Myocyte (in vitro differentiated cells): ENCODE measurements around the gene WNK2. TPM values are rescaled to one million over a fixed set of nuclear protein-coding genes. Genes with fewer than 3 reads are reported as not detected.

ENCODE experiments used
- DNase-seq: peaks from one replicate; pipeline ENCODE4 v3.0.0-alpha.2; 2012; ENCODE audit warnings: low read depth
- total RNA-seq: library from RNA; depleted of rRNA; stranded (reverse); fragments of >200 nt; gene quantifications from 2 replicates; pipeline ENCODE4 v1.2.3, GENCODE V29; 2014

The WNK2 gene
- total RNA-seq, 1 donor from 2014 or later = not detected

DNA sequence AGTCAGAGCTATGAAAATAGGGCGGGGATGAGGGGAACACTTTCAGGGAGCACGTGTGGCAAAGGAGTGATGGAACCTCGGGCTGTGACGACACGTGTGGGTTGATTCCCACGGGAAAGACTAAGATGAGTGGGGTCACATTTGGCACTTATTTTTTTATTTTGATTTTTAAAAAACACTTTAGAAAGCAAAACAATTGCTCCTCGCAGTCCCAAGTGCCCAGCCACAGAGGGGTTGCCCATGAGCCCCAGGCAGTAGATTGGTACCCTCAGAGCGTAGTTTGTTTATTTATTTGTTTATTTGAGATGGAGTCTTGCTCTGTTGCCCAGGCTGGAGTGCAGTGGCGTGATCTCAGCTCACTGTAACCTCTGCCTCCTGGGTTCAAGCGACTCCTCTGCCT lies 69.7 kb downstream of the WNK2 start:
- DNase-seq = no peak

DNA sequence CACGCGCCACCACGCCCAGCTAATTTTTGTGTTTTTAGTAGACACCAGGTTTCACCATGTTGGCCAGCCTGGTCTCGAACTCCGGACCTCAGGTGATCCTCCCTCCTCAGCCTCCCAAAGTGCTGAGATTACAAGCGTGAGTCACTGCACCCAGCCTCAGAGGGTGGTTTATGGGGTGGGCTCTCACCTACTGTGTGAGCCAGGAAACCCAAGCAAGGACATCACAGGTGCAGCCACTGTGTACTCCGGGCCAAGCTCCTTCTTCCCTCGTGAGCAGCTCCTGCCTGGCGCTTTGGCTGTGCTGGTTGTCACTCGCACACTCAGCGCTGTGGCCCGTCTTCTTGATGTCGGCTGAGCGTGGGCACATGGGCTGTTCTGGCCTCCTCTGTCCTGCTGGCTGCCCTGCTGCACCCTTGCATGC lies 70.1 kb downstream of the WNK2 start:
- no peak for DNase-seq

DNA sequence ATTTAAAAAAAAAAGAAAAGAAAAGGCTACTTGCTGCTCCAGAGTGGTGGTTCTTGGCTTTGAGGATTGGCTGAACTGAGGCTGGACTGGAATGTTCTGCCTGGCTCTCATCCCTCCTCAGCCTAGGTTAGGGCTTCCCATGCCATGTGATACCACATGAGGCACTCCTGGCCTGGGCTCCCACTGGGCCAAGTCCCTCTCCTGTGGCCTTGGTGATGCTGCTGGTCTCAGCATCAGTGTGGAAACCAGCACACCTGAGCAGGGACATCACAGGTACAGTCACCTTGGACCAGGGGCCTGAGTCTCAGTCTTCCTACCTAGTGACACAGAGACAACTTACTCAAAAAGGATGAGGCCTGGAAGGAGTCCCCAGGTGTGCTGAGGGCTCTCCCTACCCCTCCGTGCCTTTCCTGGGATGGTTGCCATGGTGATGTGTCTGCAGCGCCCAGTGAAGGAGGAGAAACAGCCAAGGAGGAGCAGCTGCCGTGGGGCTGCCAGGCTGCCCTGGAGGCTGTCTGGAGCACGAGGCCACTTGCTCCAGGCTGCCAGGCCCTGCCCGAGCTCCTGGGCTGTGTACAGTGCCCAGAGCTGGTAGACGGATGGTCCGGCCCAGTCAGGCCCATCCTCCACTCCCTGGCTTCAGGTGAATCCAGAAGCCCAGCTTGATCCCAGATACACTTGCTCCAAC lies 71.0 kb downstream of the WNK2 start:
- no peak for DNase-seq

DNA sequence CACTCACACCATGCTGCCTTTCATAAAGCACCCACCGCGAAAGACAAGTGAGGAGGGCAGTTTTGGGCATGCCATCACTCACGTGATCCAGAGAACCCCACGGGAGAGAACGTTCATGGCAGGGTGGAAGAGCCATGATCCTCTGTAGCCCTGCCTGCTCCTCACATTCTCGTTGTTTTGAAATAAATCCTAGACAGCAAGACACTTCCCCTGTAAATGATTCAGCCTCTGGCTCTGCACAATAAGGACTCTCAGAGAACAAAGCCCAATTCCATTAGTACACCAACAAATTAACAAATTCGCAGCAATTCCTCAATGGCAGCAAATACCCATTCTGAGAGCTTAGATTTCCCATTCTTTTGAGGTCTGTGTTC lies 71.5 kb downstream of the WNK2 start:
- no peak for DNase-seq

DNA sequence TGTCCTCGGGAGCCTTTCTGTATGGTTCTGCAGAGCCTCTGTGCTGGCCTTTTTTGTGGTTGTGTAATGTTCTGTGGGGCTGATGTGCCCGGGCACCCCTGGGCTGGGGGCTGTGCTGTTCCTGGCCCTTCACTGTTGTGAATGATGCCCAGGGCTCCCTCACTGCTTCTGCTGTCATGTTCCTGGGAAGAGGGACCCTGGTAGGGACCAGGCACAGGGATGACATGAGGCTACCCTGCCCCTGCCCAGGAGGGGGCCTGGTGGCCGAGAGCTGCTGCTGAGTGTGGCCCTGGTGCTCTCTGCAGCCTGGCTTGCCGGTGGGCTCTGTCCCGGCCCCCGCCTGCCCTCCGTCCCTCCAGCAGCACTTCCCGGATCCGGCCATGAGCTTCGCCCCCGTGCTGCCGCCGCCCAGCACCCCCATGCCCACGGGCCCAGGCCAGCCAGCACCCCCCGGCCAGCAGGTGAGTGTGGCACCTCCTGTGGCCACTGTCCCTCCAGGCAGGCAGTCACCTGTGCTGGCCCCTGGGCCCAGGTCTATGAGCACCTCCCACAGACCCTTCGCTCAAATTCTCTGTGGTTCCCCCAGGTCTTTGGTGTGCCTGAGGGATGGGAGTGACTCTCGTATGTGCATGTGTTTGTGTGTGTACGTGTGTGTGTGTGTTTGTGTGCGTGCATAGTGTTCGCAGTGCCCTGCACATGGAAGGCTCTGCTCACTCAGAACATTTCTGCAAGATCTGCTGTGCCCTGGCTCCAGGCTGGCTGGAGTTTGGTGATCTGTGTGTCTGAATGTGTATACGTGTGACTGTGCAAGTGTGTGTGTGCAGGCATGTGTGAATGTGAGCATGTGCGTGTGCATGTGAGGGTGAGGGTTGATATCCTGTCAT lies 72.3 kb downstream of the WNK2 start:
- no peak for DNase-seq

- DNase-seq = no peak
Measured at GRCh38 chr9:93256878-93257807, 73.2 kb downstream of the WNK2 start.

DNA sequence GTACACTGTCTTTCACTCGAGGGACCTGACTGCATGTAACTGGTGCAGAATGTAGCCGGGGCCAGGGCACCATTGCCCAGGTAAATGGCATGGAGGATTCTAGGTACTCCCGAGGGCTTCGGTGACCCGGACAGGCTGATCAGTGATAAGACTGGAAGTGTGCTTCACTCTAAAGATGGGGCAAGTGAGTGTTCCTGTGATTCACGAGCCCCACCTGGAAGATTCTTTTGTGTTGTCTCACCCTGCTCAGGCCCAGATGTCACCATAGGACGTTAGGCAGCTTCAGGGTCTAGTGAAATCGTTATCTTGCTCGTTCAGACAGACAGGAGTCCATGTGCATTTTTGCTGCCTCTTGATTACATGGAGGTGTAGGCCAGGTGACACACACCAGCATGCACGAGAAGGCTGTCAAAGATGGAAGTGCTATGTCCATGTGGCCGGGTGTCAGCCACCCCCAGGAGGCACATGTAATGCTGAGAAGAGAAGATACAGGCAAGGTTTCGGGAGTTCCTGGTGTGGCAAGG lies 73.9 kb downstream of the WNK2 start:
- no peak for DNase-seq

- DNase-seq = no peak
Measured at GRCh38 chr9:93258419-93258817, 74.5 kb downstream of the WNK2 start.

- no peak for DNase-seq
Measured at GRCh38 chr9:93258818-93259489, 75.0 kb downstream of the WNK2 start.

- DNase-seq = no peak
Measured at GRCh38 chr9:93259490-93260262, 75.7 kb downstream of the WNK2 start.

DNA sequence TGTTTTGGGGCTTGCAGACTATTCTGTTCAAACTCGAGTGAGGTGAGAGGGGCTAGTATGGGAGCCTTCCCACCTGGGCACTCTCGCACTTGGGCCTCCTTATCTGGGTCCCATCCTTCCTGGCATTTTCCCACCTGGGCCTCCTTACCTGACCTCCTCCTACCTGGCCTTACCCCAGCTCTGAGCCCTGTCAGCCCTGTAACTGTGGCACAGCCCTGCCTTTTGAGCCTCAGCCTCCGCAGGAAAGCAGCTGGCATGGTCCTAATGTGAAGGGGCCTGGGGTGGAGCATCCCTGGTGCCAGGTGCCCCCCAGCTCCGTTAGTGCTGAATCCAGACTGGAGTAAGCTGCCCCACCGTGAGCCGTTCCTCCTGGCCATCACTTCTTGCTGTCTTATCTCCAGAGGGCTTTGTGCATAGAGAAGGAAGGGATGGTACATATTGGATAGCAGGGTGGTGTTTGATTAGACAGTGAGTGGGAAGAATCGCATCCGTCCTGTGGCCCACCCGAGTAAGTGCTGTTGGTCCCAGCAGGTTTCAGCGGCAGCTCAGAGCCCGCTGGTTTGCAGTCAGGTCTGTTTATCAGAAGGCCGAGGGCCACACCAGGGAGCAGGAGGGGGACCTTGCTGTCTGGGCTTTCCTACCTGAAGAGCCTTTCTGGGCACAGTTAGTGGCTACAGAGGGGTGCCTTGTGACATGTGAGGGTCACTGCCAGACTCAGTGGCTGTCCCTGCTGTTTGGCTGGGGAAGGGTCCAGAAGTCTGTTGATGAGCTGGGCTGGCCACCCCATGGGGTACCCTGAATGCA lies 76.5 kb downstream of the WNK2 start:
- DNase-seq = no peak

DNA sequence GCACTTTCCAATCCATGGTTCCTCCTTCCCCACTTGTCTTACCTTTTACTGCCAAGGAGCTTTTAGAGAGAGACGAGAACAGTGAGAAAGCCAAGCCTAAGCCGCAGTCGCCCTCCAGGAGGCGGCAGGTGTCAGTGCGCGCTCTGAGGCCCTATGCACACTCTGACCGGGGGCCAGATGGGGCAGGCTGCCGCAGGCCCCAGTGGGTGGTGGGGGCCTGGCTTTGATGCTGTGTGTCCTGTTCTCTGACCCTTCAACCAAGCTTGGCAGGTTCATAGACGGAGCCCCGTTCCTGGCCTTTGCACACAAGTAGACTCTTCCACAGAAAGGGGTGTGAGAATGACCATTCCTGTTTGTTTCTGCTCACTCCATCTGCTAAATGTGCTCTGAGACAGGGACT lies 77.3 kb downstream of the WNK2 start:
- DNase-seq = no peak

DNA sequence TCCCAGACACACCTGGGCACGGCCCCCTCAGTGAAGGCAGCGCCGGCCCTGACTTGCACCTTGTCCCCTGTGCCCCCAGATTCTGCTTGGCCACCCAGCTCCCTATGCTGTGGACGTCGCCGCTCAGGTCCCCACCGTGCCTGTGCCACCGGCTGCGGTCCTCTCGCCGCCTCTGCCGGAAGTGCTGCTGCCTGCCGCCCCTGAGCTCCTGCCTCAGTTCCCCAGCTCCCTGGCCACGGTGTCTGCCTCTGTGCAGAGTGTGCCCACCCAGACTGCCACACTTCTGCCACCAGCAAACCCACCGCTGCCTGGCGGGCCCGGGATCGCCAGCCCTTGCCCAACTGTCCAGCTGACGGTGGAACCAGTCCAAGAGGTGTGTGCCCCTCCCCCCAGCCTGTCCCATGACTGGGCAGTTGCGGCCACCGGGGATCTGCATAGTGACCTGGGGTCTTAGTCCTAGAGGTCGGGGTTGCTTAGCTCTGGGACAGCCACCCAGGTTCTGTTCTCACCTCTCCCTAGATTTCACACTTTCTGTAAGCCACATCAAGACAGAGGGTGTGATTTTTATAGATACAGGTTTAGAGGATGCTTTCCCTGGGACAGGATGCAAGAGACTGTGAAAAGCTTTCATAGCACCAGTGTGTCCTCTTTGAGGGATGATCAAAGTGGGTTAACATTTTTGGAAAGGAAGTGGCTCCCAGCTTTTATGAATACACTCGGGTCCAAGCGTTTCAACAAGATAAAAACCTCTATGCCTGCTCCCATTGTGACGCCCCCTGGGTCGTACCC lies 78.0 kb downstream of the WNK2 start:
- no peak for DNase-seq

DNA sequence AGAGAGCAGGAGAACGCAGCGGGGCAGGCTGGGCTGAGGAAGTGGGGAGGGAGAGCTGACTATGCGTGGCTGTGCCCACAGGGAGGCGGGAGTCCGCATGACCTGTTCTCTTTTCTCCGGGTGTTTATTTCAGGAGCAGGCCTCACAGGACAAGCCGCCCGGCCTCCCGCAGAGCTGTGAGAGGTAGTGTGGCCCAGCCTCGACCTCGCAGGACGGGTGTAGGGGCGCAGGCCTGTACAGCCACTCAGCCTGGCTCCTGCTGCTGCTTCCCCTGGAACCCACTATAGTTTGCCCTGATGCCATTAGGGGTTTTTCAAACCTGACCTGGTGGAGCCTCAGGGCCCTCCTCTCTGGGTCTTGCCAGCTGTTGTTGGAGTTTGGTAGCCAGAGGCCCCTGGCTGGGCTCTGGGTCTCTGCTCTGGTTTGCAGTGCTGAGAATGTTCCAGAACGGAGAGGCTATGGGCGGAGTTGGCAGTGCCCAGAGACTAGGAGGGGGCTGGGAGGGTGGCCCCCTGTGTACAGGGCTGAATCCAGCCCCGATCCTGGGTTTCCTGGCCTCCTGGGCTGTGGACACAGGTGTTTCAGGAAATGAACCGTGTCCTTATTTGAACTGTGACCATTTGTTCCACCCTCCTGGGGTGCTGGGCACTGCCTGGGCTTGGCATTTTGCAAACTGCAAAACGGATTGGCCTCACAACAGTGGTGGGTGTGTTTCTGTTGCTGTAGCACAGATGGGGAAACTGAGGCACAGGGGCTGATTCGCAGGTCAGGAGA lies 78.8 kb downstream of the WNK2 start:
- no peak for DNase-seq

GRCh38 chr9:93263334-93264229 lies 79.6 kb downstream of the WNK2 start:
- no peak for DNase-seq

DNA sequence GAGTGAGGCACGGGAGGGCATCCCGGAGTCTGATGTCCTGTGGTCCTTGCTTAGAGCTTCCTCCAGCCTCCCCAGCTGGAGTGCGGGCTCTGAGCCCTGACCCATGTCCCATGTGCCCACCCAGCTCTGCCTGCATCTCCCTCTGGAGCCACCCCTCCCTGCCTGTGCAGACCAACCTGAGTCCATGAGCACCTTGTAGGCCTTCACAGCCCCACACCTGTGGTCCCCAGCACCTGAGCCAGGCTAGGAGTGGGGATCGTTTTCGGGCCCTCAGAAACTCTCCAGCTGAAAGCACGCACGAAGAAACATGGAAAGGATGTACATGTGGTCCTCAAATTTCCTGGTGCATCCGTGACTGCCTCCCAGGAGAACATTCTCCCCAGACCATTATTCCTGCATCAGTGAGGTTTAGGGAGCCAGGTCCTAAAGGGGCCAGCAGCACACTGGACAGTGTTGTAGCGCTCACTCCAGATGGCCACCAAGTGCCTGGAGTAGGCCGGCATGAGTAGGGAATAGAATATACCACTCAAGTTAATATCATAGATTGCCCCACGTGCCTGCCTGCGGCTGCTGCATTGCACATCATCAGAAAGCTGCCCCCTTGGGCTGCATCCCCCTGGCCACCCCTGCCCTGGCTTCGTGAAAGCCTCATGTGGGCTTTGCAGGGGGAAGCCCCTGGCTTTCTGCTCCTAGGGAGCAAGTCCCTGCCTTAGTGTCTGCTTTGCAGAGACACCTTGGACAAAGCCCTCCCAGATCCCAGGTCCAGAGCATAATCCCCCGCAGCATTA lies 80.6 kb downstream of the WNK2 start:
- DNase-seq = no peak
